HEK293 (cell line): ENCODE results near the gene P2RX1.

Source experiments
- CTCF ChIP-seq: fragments of 450-650 bp; formaldehyde crosslinking; IDR thresholded peaks from 2 replicates; pipeline ENCODE4 v1.5.1; 2016; ENCODE audit warnings: missing biosample characterization, missing genetic modification characterization
- PATZ1 ChIP-seq: fragments of 450-650 bp; formaldehyde crosslinking; IDR thresholded peaks from 2 replicates; pipeline ENCODE4 v1.5.1; 2016; ENCODE audit warnings: missing biosample characterization, missing genetic modification characterization
- YY1 ChIP-seq: fragments of 450-650 bp; formaldehyde crosslinking; IDR thresholded peaks from 2 replicates; pipeline ENCODE4 v1.5.1; 2018; ENCODE audit warnings: missing biosample characterization, missing genetic modification characterization
- ZNF335 ChIP-seq: fragments of 450-650 bp; formaldehyde crosslinking; conservative IDR thresholded peaks from 2 replicates; pipeline ENCODE4 v1.5.1; 2016; ENCODE audit warnings: missing biosample characterization, missing genetic modification characterization
- ZNF549 ChIP-seq: fragments of 450-650 bp; IDR thresholded peaks from 2 replicates; pipeline ENCODE4 v1.5.1; 2018; ENCODE audit warnings: missing biosample characterization, missing genetic modification characterization, mild to moderate bottlenecking, inconsistent platforms, moderate library complexity
- ZNF600 ChIP-seq: fragments of 450-650 bp; formaldehyde crosslinking; IDR thresholded peaks from 2 replicates; pipeline ENCODE4 v1.5.1; 2016; ENCODE audit warnings: missing biosample characterization, missing genetic modification characterization

GRCh38 chr17:3923466-3924190, 7.4 kb upstream of the P2RX1 start:
- TF ChIP-seq CTCF (tag by site-specific recombination): no peak
- no peak for TF ChIP-seq ZNF335 (tag by site-specific recombination)
- TF ChIP-seq PATZ1 (tag by site-specific recombination): no peak
- 0 out of 2 replicates have a peak, but pooled peaks have one; percentile 20 for TF ChIP-seq ZNF600 (tag by site-specific recombination)
- no peak for TF ChIP-seq YY1 (tag by site-specific recombination)
- TF ChIP-seq ZNF549 (tag by site-specific recombination): no peak
